K562 (cell line): ENCODE data around the gene SPINK9. TPM values are rescaled to one million over a fixed set of nuclear protein-coding genes. Genes with fewer than 3 reads are reported as not detected.
A peak's percentile ranks its signal among the peaks of the same experiment; 100 is the strongest.

Experiments used
- ASH1L ChIP-seq: fragments of 450-650 bp; IDR thresholded peaks from 2 replicates; pipeline ENCODE4 v1.6.1; 2018; ENCODE audit warnings: borderline replicate concordance, mild to moderate bottlenecking, low read depth; ENCODE audit not compliant: partially characterized antibody
- ATF7 ChIP-seq: fragments of 450-650 bp; IDR thresholded peaks from 2 replicates; pipeline ENCODE4 v1.7.1; 2014; ENCODE audit warnings: mild to moderate bottlenecking, moderate library complexity
- BRF2 ChIP-seq: IDR thresholded peaks from 3 replicates; pipeline ENCODE4 v1.6.1; 2011; ENCODE audit warnings: borderline replicate concordance, mild to moderate bottlenecking; ENCODE audit not compliant: insufficient read length, insufficient read depth
- GTF2F1 ChIP-seq: IDR thresholded peaks from 2 replicates; pipeline ENCODE4 v1.6.1; 2011; ENCODE audit warnings: low read depth, low read length, improper control_type of control experiment
- MGA ChIP-seq: fragments of 450-650 bp; IDR thresholded peaks from 2 replicates; pipeline ENCODE4 v1.6.1; 2016; ENCODE audit warnings: mild to moderate bottlenecking, moderate library complexity
- NUFIP1 ChIP-seq: fragments of 450-650 bp; IDR thresholded peaks from 2 replicates; pipeline ENCODE4 v1.6.1; 2018; ENCODE audit not compliant: partially characterized antibody
- POLR2AphosphoS5 ChIP-seq: IDR thresholded peaks from 2 replicates; pipeline ENCODE4 v1.6.1; 2011; ENCODE audit warnings: mild to moderate bottlenecking, low read depth, low read length, moderate library complexity; ENCODE audit not compliant: control insufficient read depth, insufficient read depth
- TSC22D4 ChIP-seq: fragments of 450-650 bp; IDR thresholded peaks from 2 replicates; pipeline ENCODE4 v1.6.1; 2016; ENCODE audit warnings: missing genetic modification characterization, missing biosample characterization, control low read depth
- ZC3H11A ChIP-seq: IDR thresholded peaks from 2 replicates; pipeline ENCODE4 v1.6.1; 2012; ENCODE audit warnings: low read depth, low read length, improper control_type of control experiment
- ZNF311 ChIP-seq: fragments of 250-450 bp; sonication (Bioruptor Pico); IDR thresholded peaks from 2 replicates; pipeline ENCODE4 v1.4.0; 2020; ENCODE audit warnings: mild to moderate bottlenecking, moderate library complexity
- polyA plus RNA-seq, 8 experiments: library from polyadenylated mRNA; depleted of rRNA in 4 of 8; stranded (reverse) in 5 of 8; unstranded in 3 of 8; fragments of >200 nt; fragmentation: Nextera tagmentation in 2 of 8; fragmentation: Illumina TruSeq in 1 of 8; extraction: Ambion mirVana in 2 of 8; extraction: Trizol in 1 of 8; gene quantifications; 2 replicates each; pipeline versions ENCODE4 v1.2.1 to v1.2.3, GENCODE V29; 2011 to 2014; ENCODE audit warnings: inconsistent platforms in 1 of 8, missing spikeins in 1 of 8
- total RNA-seq, 7 experiments: library from RNA; depleted of rRNA in 6 of 7; stranded (reverse); fragments of >200 nt in 6 of 7; fragmentation: Illumina TruSeq in 2 of 7; extraction: Trizol in 2 of 7; gene quantifications; 2 replicates each; pipeline versions ENCODE4 v1.2.1 to v1.2.3, GENCODE V29; 2011 to 2021; ENCODE audit warnings: low replicate concordance in 1 of 7

SPINK9 gene
- total and polyA plus RNA-seq, 9 of the 15 experiments (the other 6 are each of a cell fraction or from before 2014, with no cell fraction given): not detected

GRCh38 chr5:148383564-148384379, 48.4 kb downstream of the SPINK9 start, which contains the start of gene FBXO38 (continued):
- TF ChIP-seq MGA (peak; percentile 52; the same call in 1 of the 2 replicates), BRF2 (no peak), ZC3H11A (0 out of 2 replicates have a peak, but pooled peaks have one; percentile 21), ZNF311 (CRISPR knock-in tag) (no peak), POLR2AphosphoS5 (peak; percentile 85), GTF2F1 (peak; percentile 27; the same call in 1 of the 2 replicates), ASH1L (peak; percentile 74), TSC22D4 (no peak), NUFIP1 (no peak), ATF7 (peak; percentile 95)
